HS-27A (cell line): Measurements from ENCODE around the gene RER1.
"Not testable (repeated sequence)": the region's sequence is repeated elsewhere in the genome, so short reads cannot be mapped to it uniquely, and the experiment has no call there.

Experiments used
- DNase-seq: peaks from one replicate; pipeline ENCODE4 v3.0.0-alpha.2; 2012; ENCODE audit warnings: low read depth, missing footprints

Gene RER1

DNA sequence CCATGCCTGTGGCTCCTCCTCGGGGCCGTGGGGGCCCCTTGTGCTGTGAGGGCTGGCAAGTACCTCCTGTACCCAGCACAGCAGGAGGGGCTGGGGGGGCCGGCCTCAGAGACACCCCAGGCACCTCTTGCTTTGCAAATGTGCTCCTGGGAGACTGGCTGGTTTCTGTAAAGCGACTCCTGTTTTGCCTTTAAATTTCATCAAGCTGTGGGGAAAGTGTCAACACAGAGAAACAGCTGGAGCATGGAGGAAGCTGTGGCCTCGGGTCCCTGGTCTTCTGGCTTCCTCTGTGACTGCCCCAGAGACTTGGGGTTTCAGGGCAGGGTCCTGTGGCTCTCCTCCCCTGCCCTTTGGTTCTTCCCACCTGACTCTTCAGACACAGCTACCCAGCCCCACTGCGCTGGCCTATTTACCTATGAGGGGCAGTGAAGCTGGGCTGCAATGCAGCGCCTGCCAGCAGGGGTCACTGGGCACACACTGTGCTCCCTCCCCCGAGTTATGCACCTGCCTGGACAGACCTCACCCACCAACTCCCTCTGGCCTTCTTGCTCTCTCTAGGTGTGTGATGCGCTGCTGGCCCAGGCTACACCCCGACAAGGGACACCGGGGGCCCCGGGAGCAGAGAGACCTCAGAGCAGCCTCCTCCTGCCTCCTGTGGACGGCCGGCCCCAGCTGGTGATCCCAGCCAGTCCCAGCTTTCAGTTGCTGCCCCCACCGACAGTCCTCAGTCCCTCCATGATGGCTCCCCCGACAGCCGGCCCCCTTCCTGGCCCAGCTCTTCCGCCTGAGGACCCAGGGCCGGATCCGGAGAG, 38.3 kb downstream of the RER1 start:
- DNase-seq = no peak

DNA sequence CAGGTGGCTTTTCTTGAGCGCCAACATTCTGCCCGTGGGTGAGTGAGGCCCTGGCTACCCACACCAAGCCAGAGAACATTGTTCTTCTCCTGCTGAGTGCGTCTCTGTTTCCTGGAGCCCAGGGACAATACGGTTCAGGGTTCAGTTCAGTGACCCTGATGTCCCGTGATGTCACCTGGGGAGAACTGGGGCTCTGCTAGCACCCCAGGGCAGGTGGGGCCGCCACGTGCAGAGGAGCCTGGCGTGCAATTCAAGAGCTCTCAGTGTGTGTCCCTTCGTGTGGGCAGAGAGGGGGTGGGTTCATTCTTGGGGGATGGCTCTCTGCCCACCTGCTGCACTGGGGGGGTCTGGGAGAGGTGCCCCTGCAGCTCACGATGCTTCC, 38.9 kb downstream of the RER1 start:
- no peak for DNase-seq

DNA sequence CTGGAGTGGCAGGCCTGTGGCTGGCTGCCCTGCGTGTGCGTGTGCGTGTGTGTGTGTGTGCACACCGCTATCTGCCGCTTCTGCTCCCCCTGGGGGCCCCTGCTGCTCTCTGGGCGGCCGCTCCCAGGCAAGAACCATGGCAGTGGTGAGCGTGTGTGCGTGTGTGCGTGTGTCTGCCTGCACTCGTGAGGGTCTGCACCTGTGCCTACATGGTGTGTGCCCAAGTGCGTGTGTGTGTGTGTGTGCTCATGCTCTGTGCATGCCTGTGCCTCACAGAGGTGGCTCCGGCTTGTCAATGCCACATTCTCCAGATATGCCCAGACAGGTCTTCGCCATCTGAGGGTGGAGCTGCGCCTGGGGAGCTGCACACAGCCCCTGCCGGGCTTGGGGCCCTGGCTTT, 39.5 kb downstream of the RER1 start:
- DNase-seq = no peak

DNA sequence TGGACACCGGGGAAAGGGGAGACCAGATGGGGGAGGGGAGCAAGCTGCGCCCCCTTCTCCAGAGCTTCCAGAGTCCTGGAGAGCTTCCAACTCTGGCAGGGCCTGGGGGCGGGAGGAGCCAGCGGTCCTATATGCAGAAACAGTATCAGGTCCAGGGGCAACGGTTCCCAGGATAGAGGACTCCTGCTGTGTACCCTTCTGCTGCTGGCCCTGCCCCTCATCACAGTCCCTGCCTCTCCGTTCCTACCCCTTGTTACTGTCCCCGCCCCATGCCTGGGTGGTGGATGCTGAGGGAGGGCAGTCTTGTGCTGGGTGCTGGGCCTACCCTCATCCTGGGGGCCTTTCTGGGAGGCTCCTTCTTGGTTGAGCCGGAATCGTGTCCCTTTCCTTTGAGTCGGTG, 39.9 kb downstream of the RER1 start:
- no peak for DNase-seq

DNA sequence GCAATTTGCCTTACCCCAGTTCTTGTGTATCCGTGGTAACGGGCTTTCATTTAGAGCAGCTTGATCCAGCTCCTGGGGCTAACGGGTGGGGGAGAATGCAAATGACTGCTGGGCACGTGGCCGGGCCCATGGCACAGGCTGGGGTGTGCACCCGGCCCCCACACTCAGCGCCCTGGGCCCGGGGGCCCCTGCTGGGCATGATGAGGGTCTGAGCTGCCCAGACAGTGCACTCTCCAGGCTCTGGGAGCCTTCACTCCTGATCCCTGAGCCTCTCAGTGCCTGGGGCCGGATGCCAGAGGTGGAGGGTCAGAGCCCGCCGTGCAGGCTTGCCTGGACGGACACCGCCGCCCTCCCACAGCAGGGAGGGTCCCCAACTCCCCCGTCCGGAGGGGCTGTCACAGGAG, 40.8 kb downstream of the RER1 start:
- DNase-seq = no peak

DNA sequence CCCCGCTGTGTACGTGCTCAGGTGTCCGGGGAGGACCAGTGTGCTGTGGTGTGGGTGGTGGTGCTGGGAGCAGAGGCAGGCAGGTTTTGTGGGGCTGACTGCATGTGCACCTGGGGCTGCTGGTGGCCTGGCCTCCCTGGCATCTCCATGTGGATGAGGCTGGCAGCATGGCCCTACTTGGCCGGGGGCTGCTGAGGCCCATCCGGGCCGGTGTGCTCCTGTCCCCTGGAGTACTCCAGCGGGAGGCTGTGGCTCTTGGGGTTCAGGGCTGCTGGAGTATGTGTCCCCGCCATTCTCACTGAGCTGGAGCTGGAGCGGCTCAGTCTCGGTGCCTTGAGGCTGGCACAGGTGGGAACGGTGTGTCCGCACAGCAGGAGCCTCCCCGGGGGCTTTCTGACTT, 41.6 kb downstream of the RER1 start:
- no peak for DNase-seq

DNA sequence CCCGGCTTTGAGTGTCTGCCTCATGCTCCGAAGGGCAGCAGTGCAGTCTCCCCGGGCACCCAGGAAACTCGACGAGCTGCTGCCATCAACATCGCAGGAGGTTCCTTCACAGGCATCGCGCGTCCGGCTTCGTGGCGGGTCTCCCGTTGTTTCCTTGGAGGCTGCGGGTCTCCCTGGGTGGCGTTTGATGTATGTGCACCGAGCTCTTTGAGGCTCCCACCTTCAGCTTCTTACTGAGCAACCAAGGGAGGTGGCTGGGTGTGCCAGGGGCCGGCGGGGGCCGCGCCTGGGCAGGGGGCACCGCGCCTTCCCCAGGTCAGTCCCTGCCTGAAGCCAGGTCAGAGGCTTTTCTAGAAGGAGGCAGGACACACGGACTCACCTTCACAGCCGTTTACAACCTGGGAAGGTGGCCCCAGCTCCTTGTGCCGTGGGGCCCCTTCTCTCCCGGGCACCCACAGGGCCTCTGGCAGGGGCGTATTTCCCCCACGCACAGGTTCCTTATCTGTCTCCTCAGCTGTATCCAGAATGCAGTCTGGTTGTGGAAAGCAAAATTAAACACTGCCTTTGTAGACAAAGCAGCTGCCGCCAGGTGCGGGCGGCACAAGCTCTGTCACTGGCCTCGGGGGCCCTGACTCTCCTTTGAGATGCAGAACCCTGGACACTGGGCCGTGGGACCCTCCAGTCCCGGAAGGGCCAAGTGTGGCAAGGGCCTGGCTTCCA, 42.5 kb downstream of the RER1 start:
- no peak for DNase-seq

DNA sequence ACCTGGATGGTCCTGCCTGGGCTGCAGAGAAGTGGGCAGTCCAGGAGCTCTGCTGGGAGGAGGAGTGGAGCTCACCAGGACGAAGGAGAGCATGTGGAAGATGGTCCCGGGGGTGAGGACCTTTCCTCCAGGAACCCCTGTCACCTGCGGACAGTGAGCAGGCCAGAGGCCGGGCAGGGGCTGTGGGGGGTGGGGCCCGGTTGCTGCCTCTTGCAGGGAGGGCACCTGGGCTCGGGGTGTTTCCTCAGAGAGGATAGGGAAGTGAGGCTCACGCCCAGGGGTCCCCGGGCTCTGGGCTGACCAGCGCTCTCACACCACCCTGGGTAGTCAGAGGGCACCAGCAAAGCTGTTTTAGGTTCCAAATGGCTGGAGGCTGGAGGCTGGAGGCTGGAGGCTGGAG, 43.5 kb downstream of the RER1 start:
- no peak for DNase-seq

DNA sequence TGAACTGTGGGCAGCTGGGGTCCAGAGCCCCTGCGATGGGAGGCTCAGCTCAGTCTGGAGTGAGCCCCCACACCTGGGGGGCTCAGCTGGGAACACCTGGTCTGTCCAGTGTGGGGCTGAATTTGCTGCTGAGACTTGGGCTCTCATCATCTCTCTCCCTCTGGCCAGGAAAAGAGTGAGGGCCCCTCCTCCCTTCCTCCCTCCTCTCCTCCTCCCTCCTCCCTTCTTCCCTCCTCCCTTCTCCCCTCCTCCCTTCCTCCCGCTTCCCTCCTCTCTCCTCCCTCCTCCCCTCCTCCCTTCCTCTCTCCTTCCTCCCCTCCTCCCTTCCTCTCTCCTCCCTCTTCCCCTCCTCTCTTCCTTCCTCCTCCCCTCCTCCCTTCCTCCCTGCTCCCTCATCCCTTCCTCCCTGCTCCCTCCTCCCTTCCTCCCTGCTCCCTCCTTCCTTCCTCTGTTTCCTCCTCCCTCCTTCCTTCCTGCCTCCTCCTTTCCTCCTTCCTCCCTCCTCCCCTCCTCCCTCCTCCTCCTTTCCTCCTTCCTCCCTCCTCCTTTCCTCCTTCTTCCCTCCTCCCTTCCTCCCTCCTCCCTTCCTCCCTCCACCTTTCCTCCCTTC, 44.2 kb downstream of the RER1 start:
- no peak for DNase-seq

DNA sequence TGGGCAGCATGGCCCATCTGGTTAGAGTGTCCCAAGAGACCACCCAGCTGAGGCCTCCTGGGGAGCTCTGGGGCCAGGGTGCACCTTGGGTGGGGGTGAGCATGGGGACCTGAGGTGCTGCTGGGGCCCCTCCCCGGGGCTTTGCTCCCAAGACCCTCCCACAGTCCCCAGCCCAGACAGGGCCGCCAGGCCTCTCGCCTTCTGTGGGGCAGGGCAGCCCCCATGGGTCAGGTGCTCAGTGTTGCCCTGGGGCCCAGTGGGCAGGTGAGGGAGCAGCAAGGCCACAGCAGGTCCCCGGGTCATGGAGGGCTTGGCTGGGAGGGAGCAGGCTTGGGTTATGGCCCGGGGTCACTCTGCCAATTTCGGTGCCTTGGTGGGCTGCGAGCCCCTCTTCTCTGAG, 45.2 kb downstream of the RER1 start:
- no peak for DNase-seq

DNA sequence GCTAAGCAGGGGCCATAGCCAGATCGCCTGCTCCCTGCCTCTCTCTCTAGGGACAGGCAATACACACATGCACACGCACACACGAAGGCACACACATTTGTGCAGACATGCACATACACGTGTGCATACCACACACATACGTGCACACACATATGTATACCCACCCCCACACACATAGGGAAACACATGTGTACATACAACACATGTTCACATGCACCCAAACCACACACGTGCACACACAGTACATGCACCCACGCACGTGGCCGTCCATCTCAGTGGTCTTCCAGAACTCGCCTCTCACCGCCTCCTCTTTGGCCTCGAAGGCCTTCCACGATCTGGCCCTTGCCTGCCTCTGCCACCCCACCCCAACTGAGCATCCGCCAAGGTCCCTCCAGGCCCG, 46.0 kb downstream of the RER1 start:
- no peak for DNase-seq

DNA sequence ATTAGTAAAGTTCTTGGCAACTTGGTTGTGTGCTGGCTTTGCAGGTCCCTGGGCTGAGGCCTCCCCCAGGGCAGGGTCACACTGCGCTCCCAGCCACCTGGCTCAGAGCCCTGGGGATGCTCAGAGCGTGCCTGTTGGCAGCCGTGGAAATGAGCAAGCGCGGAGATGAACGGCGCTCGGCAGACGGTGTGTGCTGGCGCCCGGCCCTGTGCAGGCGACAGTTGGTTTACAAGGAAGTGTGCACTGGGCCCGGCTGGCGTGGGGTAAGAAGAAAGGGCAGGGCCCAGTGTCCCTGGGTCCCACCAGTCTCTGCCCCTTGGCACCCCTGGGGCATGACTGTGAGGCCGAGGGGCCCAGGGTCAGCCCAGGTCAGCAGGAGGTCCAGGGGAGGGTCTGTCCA, 46.4 kb downstream of the RER1 start:
- DNase-seq = no peak

DNA sequence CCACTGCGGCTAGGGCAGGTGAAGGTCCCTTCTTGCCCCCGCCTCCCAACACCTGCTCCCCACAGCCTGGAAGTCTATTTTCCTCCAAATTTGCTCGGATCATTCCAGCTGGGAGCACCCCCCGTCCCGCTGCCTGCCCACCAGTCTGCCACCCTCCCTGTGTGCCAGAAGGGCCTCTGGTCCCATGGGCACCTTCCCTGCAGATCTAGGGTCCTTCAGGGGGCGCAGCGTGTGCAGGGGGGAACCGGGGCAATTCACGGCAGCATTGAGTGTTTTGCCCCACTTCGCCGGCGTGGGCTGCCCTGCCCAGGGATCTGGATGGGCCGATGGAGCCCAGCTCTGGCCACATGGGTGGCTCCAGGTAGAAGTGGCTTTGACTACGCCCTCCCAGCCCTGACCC, 47.0 kb downstream of the RER1 start:
- no peak for DNase-seq

DNA sequence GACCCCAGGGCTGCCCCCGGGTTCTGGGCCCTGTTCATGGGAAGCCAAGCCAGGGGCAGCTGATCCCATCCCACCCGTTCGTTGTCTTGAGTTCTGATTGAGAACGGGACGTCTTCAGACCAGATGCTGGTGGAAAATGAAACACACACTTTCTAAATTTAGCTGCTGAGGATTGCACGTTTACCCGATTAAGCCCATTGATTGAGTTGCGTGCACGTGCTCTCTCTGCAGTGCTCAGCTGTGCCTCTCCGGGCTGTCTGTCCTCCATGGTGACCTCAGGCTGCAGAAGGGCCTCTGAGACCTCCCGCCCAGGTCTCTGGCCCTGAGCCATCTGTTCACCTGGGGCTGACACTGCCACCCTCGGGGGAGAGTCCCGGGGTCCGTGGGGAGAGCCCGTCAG, 47.7 kb downstream of the RER1 start:
- no peak for DNase-seq

DNA sequence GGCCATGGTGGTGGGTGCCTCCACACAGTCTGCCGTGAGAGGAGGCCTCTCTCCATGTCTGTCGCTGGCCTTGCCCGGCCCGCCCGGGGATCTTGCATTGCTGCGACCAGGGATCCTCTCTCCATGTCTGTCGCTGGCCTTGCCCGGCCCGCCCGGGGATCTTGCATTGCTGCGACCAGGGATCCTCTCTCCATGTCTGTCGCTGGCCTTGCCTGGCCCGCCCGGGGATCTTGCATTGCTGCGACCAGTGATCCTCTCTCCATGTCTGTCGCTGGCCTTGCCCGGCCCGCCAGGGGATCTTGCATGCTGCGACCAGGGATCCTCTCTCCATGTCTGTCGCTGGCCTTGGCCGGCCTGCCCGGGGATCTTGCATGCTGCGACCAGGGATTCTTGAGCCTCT, 48.7 kb downstream of the RER1 start:
- DNase-seq = not testable (repeated sequence)

DNA sequence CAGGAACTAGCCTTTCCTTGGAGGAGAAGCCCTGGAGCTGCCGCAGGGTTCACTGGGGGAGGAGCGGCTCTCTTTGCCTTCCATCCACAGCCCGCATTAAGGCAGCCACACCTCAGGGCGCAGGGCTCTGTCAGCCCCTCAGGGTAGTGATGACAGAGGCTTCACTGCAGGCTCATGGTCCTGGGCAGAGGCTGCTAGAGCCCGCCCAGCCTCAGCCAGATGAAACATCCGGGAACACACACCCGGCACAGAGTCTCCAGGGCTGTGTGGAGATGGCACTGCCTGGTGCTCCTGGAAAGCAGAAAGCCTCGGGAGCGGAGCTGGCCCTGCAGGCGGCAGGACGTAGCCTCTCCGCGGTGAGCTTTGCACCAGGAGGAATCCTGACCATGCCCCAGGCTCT, 50.1 kb downstream of the RER1 start:
- DNase-seq = no peak

DNA sequence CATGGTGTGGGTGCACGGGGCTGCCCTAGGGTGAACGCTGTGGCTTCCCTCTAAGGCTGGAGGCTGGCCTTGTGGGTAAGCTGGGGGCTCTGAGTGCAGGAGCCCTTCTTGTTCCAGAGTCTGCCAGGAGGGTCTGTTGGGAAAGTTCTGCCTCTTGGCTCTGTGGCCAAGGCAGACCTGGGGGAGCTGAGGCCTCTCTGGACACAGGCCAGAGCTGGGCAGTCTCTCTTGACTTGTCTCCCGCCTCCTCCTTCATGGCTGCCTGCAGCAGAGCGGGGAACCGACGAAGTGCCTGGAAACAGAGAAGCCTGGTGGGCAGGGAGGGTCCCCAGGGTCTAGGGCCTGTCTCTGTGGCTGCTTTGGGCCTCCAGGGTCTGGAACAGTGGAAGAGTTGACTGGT, 51.0 kb downstream of the RER1 start:
- DNase-seq = no peak

DNA sequence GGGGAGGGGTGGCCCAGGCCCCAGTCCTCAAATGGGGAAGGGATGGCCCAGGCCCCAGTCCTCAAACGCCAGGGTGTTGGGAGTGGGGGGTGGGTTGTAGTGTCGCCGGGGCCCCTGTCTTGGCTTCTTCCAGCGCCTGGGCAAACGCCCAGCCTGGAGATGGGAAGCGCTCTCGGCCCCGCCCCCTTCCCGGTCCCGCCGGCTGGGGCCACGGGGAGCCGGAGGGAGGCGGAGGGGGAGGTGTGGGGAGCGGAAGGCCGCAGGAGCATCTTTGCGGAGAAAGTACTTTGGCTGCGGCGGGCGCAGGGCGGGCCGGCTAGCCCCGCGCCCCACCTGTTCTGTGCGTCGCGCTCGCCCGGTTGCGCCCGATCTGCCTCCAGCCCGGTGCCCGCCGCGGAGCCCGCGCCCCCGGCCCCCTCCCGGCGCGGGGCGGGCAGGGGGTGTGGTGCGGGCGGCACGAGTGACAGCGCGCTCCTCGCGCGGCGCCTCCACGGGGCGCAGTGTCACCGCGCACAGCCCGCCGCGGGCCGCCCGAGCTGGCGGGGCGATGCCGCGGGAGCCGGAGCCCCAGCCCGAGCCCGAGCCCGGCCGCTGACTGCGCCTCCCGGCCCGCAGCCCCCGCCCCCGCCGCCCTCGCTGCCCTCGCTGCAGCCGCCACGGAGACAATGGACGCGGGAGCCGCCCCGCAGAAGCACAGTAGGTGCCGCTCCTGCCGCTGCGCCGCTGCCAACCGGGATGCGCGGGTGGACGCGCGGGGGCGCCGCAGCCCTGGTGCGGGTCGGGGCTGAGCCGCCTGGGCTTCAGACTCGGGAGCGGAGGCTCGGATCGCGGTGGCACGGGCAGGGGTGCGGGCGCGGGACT, 51.9 kb downstream of the RER1 start:
- DNase-seq = no peak

DNA sequence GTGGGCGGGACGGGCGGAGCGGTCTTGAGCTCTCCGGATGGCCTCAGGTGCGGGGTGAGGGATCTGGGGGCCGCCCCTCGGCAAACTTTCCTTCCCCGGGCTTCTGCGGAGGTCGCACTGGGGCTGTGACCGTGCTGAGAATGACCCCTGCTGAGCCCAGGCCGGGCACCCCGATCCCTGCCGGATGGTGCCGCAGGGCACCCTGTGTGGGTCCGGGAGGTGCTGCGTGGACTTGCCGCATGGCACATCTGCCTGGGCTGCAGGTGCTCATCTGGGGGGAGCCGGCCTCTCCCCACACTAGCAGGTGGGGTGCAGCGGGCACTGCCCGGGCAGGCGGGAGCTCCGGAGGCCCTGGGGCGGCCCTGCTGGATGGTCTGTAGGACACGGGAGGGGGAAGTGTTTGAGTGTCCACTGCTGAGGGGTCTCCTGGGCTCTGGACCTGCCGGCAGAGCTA, 52.5 kb downstream of the RER1 start:
- DNase-seq = no peak

DNA sequence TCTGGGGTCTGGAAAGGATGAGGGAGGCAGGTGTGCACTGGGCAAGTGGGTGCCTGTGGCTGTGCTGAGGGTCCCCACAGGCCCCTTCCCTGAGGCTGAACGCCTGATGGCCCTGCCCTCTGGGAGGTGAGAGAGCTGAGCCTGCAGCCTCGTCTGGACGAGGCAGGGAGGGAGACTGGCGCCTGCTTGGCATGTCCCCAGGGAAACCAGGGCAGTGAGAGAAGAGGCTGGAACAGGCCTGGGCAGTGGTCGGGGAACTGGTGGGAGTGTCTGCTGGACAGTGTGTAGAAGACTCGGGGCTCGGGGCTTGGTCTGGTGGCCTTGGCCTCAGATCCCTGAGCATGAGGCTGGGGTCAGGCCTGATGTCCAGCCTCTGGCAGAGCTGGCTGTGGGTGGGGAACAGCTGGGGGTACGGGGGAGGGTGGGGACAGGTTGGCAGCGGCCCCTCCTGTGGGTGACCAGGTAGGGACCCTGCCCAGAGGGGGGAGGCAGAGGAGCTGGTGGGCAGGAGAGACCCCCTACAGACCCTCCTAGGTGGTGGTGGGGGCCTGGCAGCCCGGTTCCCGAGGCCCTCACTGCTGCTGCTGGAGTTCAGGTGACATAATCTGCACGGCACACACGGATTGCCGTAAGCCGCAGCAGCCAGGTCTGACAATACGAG, 53.7 kb downstream of the RER1 start:
- no peak for DNase-seq

DNA sequence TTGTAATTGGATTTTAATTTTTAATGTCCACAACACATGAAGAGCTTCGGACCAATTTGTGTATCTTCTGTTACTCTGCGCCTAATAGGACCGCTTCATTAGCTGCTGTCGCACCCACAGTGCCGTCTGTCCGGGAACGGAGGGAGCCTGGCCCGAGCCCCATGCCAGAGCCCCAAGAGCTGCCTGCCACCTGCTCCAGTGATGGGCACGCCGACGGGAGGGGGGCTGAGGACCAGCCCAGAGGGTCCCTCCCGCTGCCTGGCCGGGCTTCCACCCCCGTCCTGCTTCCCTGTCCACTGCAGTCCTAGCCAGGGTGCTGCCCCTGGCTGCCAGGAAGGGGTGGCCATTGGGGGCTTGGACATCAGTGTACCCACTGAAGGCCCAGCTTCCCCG, 54.2 kb downstream of the RER1 start:
- DNase-seq = no peak

DNA sequence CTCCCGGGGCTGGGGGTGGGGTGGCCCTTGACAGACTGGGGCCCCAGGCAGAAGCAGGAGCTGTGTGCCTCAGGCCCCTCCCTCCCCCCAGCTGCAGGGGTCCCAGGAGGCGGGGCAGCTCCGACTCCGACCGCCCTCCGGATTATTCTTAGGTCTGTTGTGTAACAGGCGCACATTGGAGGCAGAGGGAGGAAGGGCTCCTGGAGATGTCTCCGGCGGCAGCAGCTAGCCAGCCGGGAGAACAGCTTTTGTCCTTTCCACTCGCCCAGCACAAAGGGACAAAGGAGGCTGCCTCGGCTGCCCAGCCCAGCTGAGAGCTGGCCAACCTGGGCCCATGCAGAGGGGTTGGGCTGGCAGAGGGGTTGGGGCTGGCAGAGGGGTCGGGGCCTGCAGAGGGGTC, 54.8 kb downstream of the RER1 start:
- DNase-seq = no peak
